D721Med (cell line): ENCODE measurements around the gene C19orf18.
"Not testable (repeated sequence)": the region's sequence is repeated elsewhere in the genome, so short reads cannot be mapped to it uniquely, and the experiment has no call there.

Experiments
- DNase-seq: peaks from one replicate; pipeline ENCODE4 v3.0.0; 2011; ENCODE audit warnings: low spot score; ENCODE audit not compliant: insufficient read length
- FAIRE-seq: peaks from 2 replicates; lab custom pipeline; 2011; peaks lifted over from hg19 to GRCh38; lab: Jason Lieb, UNC
- TF ChIP-seq, protein P1 (sequence below): IDR thresholded peaks from 2 replicates; pipeline ENCODE4 v1.5.1; 2012; ENCODE audit warnings: mild to moderate bottlenecking, control low read depth; ENCODE audit not compliant: insufficient read depth; ENCODE audit errors: missing control alignments

Gene C19orf18

DNA sequence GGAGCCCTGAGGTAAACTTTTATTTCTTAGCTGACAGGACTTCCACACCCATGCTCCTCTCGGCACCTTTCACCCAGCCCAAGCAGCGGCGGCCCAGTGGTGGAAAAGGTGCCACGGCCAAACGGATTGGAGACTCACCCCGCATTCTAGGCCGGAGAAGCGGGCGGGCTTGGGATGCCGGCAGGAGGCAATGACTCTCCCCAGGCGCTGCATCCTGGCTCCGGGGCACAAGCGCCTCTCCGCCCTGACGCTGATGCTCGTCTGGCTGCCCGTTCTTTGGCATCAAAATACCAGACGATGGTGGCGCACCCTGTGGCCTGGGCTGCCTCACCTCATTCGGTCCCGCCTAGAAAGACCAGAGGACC, 34.9 kb upstream of the C19orf18 start:
- TF ChIP-seq, protein P1, sequence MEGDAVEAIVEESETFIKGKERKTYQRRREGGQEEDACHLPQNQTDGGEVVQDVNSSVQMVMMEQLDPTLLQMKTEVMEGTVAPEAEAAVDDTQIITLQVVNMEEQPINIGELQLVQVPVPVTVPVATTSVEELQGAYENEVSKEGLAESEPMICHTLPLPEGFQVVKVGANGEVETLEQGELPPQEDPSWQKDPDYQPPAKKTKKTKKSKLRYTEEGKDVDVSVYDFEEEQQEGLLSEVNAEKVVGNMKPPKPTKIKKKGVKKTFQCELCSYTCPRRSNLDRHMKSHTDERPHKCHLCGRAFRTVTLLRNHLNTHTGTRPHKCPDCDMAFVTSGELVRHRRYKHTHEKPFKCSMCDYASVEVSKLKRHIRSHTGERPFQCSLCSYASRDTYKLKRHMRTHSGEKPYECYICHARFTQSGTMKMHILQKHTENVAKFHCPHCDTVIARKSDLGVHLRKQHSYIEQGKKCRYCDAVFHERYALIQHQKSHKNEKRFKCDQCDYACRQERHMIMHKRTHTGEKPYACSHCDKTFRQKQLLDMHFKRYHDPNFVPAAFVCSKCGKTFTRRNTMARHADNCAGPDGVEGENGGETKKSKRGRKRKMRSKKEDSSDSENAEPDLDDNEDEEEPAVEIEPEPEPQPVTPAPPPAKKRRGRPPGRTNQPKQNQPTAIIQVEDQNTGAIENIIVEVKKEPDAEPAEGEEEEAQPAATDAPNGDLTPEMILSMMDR: no peak
- no peak for DNase-seq
- no peak for FAIRE-seq

DNA sequence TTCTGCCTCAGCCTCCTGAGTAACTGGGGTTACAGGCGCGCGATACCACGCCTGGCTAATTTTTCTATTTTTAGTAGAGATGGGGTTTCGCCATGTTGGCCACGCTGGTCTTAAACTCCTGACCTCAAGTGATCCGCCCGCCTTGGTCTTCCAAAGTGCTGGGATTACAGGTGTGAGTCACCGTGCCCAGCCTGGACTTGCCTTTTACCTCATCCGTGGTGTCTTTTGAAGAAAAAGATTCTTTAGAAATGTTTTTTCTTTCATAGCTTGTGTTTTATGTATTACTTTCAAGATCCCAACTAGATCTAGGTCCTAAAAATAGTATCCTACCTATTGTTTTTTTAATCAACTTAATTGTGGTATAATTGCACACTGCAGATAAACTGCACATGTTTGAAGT, 34.5 kb upstream of the C19orf18 start:
- DNase-seq, FAIRE-seq: not testable (repeated sequence)

DNA sequence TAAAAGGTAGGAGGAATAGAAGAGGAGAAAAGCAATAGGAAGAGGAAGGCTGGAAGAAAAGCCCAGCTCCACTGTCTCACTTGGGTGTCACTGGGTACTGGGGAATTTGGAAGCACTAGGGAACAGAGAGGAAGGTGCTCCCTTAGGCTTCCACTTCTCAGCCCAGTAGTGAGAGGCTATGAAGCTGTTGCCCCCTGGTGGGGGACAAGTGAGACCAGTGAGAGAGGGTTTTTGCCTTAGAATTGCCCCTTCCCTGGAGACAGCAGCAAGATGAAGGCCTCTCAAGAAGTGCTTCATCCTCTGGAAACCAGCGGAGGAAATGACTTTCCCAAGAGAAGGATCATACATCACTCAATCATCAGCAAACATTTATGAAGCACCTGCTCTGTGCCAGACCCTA, 33.0 kb upstream of the C19orf18 start:
- no peak for DNase-seq
- FAIRE-seq: no peak
- TF ChIP-seq, protein P1: peak; percentile 10

- DNase-seq (no peak), FAIRE-seq (no peak)
- TF ChIP-seq, protein P1: no peak
Measured at GRCh38 chr19:58003174-58003828, 29.0 kb upstream of the C19orf18 start.

- TF ChIP-seq, protein P1: no peak
- no peak for FAIRE-seq
- peak; percentile 83 for DNase-seq
Measured at GRCh38 chr19:58002384-58003173, 28.2 kb upstream of the C19orf18 start, which contains the start of gene ZNF606. Gene ZNF606 (minus strand): TSS chr19:58002820. CDS start chr19:58001319, 1,501 bp downstream.

DNA sequence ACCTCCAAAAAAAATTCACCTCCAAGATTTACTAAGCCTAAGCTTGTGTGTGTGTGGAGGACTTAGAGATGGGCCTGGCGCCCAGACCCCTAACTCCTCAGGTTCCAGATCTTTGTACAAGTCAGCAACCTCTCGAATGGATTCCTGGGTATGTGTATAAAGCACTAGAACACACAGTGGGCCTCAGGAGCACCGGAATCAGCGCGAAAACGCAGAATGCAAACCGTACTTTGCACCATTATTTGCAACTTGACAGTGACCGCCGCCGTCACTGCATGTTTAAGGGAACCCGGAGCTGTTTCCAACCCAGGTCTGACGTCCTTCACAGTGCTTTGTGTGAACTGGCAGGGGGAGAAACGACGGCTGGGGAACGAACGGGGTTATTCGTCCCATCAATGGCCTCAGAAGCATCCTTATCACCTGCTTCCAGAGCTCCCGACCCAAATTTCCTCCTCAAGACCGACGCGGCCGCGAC, 27.6 kb upstream of the C19orf18 start:
- TF ChIP-seq, protein P1: no peak
- no peak for FAIRE-seq
- no peak for DNase-seq

DNA sequence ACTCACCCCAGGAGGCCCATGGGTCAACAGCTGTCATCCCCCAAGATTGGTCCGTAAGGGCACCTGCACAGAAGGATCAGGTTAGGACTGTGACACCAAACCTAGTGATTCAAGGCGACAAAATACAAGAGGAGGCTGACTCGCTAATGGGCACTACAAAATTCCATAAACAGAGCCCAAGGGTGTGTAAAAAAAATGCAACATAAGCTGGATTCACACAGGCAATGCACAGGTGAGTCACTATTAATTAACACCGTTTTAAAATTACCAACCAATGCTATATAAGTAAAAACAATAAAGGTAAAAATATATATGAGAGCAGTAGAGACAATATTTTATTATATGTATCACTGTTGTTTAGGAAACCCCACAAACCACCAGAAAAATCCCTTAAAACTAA, 26.3 kb upstream of the C19orf18 start:
- no peak for DNase-seq
- TF ChIP-seq, protein P1: no peak
- no peak for FAIRE-seq
